ENCODE measurements around the gene INHBB.

GRCh38 chr2:120398051-120398995, 52.4 kb downstream of the INHBB start:
- TF ChIP-seq, protein P1, sequence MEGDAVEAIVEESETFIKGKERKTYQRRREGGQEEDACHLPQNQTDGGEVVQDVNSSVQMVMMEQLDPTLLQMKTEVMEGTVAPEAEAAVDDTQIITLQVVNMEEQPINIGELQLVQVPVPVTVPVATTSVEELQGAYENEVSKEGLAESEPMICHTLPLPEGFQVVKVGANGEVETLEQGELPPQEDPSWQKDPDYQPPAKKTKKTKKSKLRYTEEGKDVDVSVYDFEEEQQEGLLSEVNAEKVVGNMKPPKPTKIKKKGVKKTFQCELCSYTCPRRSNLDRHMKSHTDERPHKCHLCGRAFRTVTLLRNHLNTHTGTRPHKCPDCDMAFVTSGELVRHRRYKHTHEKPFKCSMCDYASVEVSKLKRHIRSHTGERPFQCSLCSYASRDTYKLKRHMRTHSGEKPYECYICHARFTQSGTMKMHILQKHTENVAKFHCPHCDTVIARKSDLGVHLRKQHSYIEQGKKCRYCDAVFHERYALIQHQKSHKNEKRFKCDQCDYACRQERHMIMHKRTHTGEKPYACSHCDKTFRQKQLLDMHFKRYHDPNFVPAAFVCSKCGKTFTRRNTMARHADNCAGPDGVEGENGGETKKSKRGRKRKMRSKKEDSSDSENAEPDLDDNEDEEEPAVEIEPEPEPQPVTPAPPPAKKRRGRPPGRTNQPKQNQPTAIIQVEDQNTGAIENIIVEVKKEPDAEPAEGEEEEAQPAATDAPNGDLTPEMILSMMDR (conservative IDR thresholded peaks at IDR 0.05; ENCODE audit: low read depth, low read length): no peak
- TF ChIP-seq EZH2 (IDR thresholded peaks at IDR 0.05; ENCODE audit: low read length, unreplicated experiment): no peak
